Activated B cell treated with CpG ODN at 0.5 μM for 24 hours (primary cell): ENCODE results near the gene CCL24. TPM values are rescaled to one million over a fixed set of nuclear protein-coding genes. Genes with fewer than 3 reads are reported as not detected.
"Not testable (repeated sequence)": the region's sequence is repeated elsewhere in the genome, so short reads cannot be mapped to it uniquely, and the experiment has no call there.

ENCODE experiments used
- ATAC-seq: fragments of 200-7000 bp; cut with Tn5 transposase; one replicate; pipeline ENCODE4 v1.10.0; 2021; ENCODE audit warnings: low read depth, mild to moderate bottlenecking, moderate library complexity
- CTCF ChIA-PET: fragments of 350-600 bp; sonication (Branson Sonifier 250); formaldehyde crosslinking; loops from one replicate; lab custom pipeline; 2021; ENCODE audit warnings: antibody characterized with exemption; lab: Charles Lee
- POLR2A ChIA-PET: fragments of 350-600 bp; sonication (Branson Sonifier 250); formaldehyde crosslinking; loops from one replicate; lab custom pipeline; 2021; ENCODE audit warnings: antibody characterized with exemption; lab: Charles Lee
- DNase-seq: peaks from one replicate; pipeline ENCODE4 v3.0.0; 2022
- H3K27ac Mint-ChIP-seq: one replicate; pipeline ENCODE4 v1.8.0; 2020; ENCODE audit warnings: mixed read lengths
- H3K27me3 Mint-ChIP-seq: one replicate; pipeline ENCODE4 v1.8.0; 2021; ENCODE audit warnings: mixed read lengths
- H3K36me3 Mint-ChIP-seq: one replicate; pipeline ENCODE4 v1.8.0; 2021; ENCODE audit warnings: low read depth, mixed read lengths
- H3K4me1 Mint-ChIP-seq: one replicate; pipeline ENCODE4 v1.8.0; 2021; ENCODE audit warnings: mixed read lengths
- H3K4me3 Mint-ChIP-seq: one replicate; pipeline ENCODE4 v1.8.0; 2020; ENCODE audit warnings: mild to moderate bottlenecking, mixed read lengths
- H3K9me3 Mint-ChIP-seq: one replicate; pipeline ENCODE4 v1.8.0; 2020; ENCODE audit warnings: mixed read lengths
- CTCF ChIP-seq: fragments of 200-600 bp; IDR thresholded peaks from one replicate; pipeline ENCODE4 v1.8.0; 2022; ENCODE audit warnings: antibody characterized with exemption, mild to moderate bottlenecking
- intact Hi-C: fragments of 100-400 bp; cut with micrococcal nuclease; formaldehyde crosslinking; loops from one replicate; pipeline ENCODE4 v1.15.1; 2024
- total RNA-seq: library from RNA; stranded (reverse); gene quantifications from 2 replicates; pipeline ENCODE4 v1.2.3, GENCODE V29; 2022

The CCL24 gene
- total RNA-seq, 1 donor from 2014 or later, result 1.2 TPM

- DNase-seq, result no peak
- intact Hi-C loops, result no loop called here
- Mint-ChIP-seq H3K4me3 (no peak overlapping the region), H3K9me3 (no peaks in the 10 kb centered on the region), H3K36me3 (no peaks in the 10 kb centered on the region), H3K27me3 (no peaks in the 10 kb centered on the region), H3K27ac (no peak overlapping the region), H3K4me1 (no peaks in the 10 kb centered on the region)
- TF ChIP-seq CTCF, result no peak
- ChIA-PET POLR2A (no interaction called here), CTCF (no interaction called here)
- no peak for ATAC-seq
Measured at GRCh38 chr7:75835688-75836285, 22.2 kb upstream of the CCL24 start.

- POLR2A ChIA-PET, CTCF ChIA-PET, H3K27me3 Mint-ChIP-seq, DNase-seq, H3K27ac Mint-ChIP-seq, H3K4me3 Mint-ChIP-seq, H3K9me3 Mint-ChIP-seq, ATAC-seq, intact Hi-C loops, H3K4me1 Mint-ChIP-seq, H3K36me3 Mint-ChIP-seq: not testable (repeated sequence)
Measured at GRCh38 chr7:75833662-75834061, 20.1 kb upstream of the CCL24 start.

GRCh38 chr7:75830978-75831377 lies 17.4 kb upstream of the CCL24 start:
- Mint-ChIP-seq H3K36me3 (no peaks in the 10 kb centered on the region), H3K4me1 (no peaks in the 10 kb centered on the region), H3K27me3 (peaks cover 2% of the 10 kb centered on the region), H3K4me3 (no peak overlapping the region), H3K9me3 (no peaks in the 10 kb centered on the region), H3K27ac (no peak overlapping the region)
- intact Hi-C loops, result no loop called here
- ATAC-seq (no peak), DNase-seq (no peak)
- POLR2A ChIA-PET, result no interaction called here
- TF ChIP-seq CTCF, result no peak
- CTCF ChIA-PET, result no interaction called here

- H3K4me1 Mint-ChIP-seq, H3K27ac Mint-ChIP-seq, H3K9me3 Mint-ChIP-seq, ATAC-seq, H3K4me3 Mint-ChIP-seq, intact Hi-C loops, DNase-seq, H3K36me3 Mint-ChIP-seq, H3K27me3 Mint-ChIP-seq, POLR2A ChIA-PET, CTCF ChIA-PET: not testable (repeated sequence)
Measured at GRCh38 chr7:75829656-75830055, 16.1 kb upstream of the CCL24 start.

GRCh38 chr7:75823198-75823910 lies 9.7 kb upstream of the CCL24 start:
- intact Hi-C loops, result no loop called here
- Mint-ChIP-seq H3K36me3 (no peaks in the 10 kb centered on the region), H3K27ac (no peak overlapping the region), H3K27me3 (peaks cover 14% of the 10 kb centered on the region), H3K4me3 (no peak overlapping the region), H3K9me3 (no peaks in the 10 kb centered on the region), H3K4me1 (no peaks in the 10 kb centered on the region)
- TF ChIP-seq CTCF, result no peak
- DNase-seq (no peak), ATAC-seq (no peak)
- ChIA-PET POLR2A (no interaction called here), CTCF (no interaction called here)

- ChIA-PET CTCF (no interaction called here), POLR2A (no interaction called here)
- no peak for ATAC-seq
- TF ChIP-seq CTCF, result no peak
- no peaks in the 10 kb centered on the region for H3K9me3 Mint-ChIP-seq
- no peaks in the 10 kb centered on the region for H3K36me3 Mint-ChIP-seq
- peaks cover 17% of the 10 kb centered on the region for H3K27me3 Mint-ChIP-seq
- H3K27ac Mint-ChIP-seq, result no peak overlapping the region
- intact Hi-C loops, result no loop called here
- H3K4me1 Mint-ChIP-seq, result no peaks in the 10 kb centered on the region
- no peak for DNase-seq
- H3K4me3 Mint-ChIP-seq, result no peak overlapping the region
Measured at GRCh38 chr7:75820688-75821087, 7.1 kb upstream of the CCL24 start.
